ENCODE data around the gene SLC29A2. TPM values are rescaled to one million over a fixed set of nuclear protein-coding genes. Genes with fewer than 3 reads are reported as not detected.

SLC29A2 gene
- total and polyA plus RNA-seq, 2 donors (not counting 1 experiment from before 2014, with no cell fraction given), result 0.17 to 1.7 TPM

GRCh38 chr11:66340596-66341501 lies 30.7 kb downstream of the SLC29A2 start:
- no peak for DNase-seq (ENCODE audit: low read depth in 2 of 2)
- Histone ChIP-seq H3K27me3 (ENCODE audit: control insufficient read depth, insufficient read depth, low read length) (no peaks in the 10 kb centered on the region), H3K9ac (ENCODE audit: insufficient read depth, low read length) (no peak overlapping the region), H3K4me2 (ENCODE audit: extremely low read depth, insufficient read depth, low read length) (no peak overlapping the region), H3K79me2 (ENCODE audit: control insufficient read depth, insufficient read depth, low read length) (peaks cover 26% of the 10 kb centered on the region), H3K9me3 (ENCODE audit: control insufficient read depth, insufficient read depth, low read depth, low read length) (no peaks in the 10 kb centered on the region), H3K4me3 (replicated peaks in 1 of 4; ENCODE audit: control extremely low read depth in 1 of 4, insufficient read depth in 1 of 4, low read depth in 3 of 4, low read length in 4 of 4) (no peak overlapping the region), H4K20me1 (ENCODE audit: control insufficient read depth, extremely low read depth, insufficient read depth, low read length) (no peaks in the 10 kb centered on the region), H3K36me3 (ENCODE audit: control insufficient read depth, insufficient read depth, low read length) (peaks cover 27% of the 10 kb centered on the region), H3K4me1 (ENCODE audit: control insufficient read depth, extremely low read depth, insufficient read depth, low read length) (peaks cover 42% of the 10 kb centered on the region), H2AFZ (ENCODE audit: low read length) (no peak overlapping the region), H3K27ac (ENCODE audit: insufficient read depth, low read length) (no peak overlapping the region)
- TF ChIP-seq CTCF (conservative IDR thresholded peaks at IDR 0.05 in 1 of 2, IDR thresholded peaks at IDR 0.05 in 1 of 2; ENCODE audit: low read depth in 1 of 2, low read length in 2 of 2) (no peak), EZH2 (IDR thresholded peaks at IDR 0.05; ENCODE audit: low read length, missing control alignments) (no peak)

GRCh38 chr11:66339686-66340483 lies 31.7 kb downstream of the SLC29A2 start:
- Histone ChIP-seq H3K9me3 (ENCODE audit: control insufficient read depth, insufficient read depth, low read depth, low read length) (no peaks in the 10 kb centered on the region), H3K4me1 (ENCODE audit: control insufficient read depth, extremely low read depth, insufficient read depth, low read length) (peaks cover 34% of the 10 kb centered on the region), H3K79me2 (ENCODE audit: control insufficient read depth, insufficient read depth, low read length) (peaks cover 34% of the 10 kb centered on the region), H3K27me3 (ENCODE audit: control insufficient read depth, insufficient read depth, low read length) (no peaks in the 10 kb centered on the region), H3K27ac (ENCODE audit: insufficient read depth, low read length) (no peak overlapping the region), H4K20me1 (ENCODE audit: control insufficient read depth, extremely low read depth, insufficient read depth, low read length) (no peaks in the 10 kb centered on the region), H3K4me2 (ENCODE audit: extremely low read depth, insufficient read depth, low read length) (no peak overlapping the region), H3K36me3 (ENCODE audit: control insufficient read depth, insufficient read depth, low read length) (peaks cover 27% of the 10 kb centered on the region), H3K4me3 (replicated peaks in 1 of 4; ENCODE audit: control extremely low read depth in 1 of 4, insufficient read depth in 1 of 4, low read depth in 3 of 4, low read length in 4 of 4) (no peak overlapping the region), H3K9ac (ENCODE audit: insufficient read depth, low read length) (no peak overlapping the region), H2AFZ (ENCODE audit: low read length) (no peak overlapping the region)
- TF ChIP-seq CTCF (conservative IDR thresholded peaks at IDR 0.05 in 1 of 2, IDR thresholded peaks at IDR 0.05 in 1 of 2; ENCODE audit: low read depth in 1 of 2, low read length in 2 of 2), result no peak
- TF ChIP-seq EZH2 (IDR thresholded peaks at IDR 0.05; ENCODE audit: low read length, missing control alignments), result no peak
- DNase-seq (ENCODE audit: low read depth in 2 of 2), result no peak

- Histone ChIP-seq H2AFZ (ENCODE audit: low read length) (no peak overlapping the region), H3K27me3 (ENCODE audit: control insufficient read depth, insufficient read depth, low read length) (no peaks in the 10 kb centered on the region), H3K4me2 (ENCODE audit: extremely low read depth, insufficient read depth, low read length) (no peak overlapping the region), H3K4me3 (replicated peaks in 1 of 4; ENCODE audit: control extremely low read depth in 1 of 4, insufficient read depth in 1 of 4, low read depth in 3 of 4, low read length in 4 of 4) (no peak overlapping the region), H3K9ac (ENCODE audit: insufficient read depth, low read length) (no peak overlapping the region), H4K20me1 (ENCODE audit: control insufficient read depth, extremely low read depth, insufficient read depth, low read length) (no peaks in the 10 kb centered on the region), H3K79me2 (ENCODE audit: control insufficient read depth, insufficient read depth, low read length) (peaks cover 36% of the 10 kb centered on the region), H3K4me1 (ENCODE audit: control insufficient read depth, extremely low read depth, insufficient read depth, low read length) (peaks cover 41% of the 10 kb centered on the region), H3K9me3 (ENCODE audit: control insufficient read depth, insufficient read depth, low read depth, low read length) (no peaks in the 10 kb centered on the region), H3K27ac (ENCODE audit: insufficient read depth, low read length) (peak overlapping the region; percentile 32), H3K36me3 (ENCODE audit: control insufficient read depth, insufficient read depth, low read length) (peaks cover 34% of the 10 kb centered on the region)
- no peak for DNase-seq (ENCODE audit: low read depth in 2 of 2)
- TF ChIP-seq CTCF (conservative IDR thresholded peaks at IDR 0.05 in 1 of 2, IDR thresholded peaks at IDR 0.05 in 1 of 2; ENCODE audit: low read depth in 1 of 2, low read length in 2 of 2) (no peak), EZH2 (IDR thresholded peaks at IDR 0.05; ENCODE audit: low read length, missing control alignments) (no peak)
Measured at GRCh38 chr11:66339162-66339675, 32.3 kb downstream of the SLC29A2 start.

Data from fibroblast of lung (primary cell).